Measurements from ENCODE around the gene EML5. TPM values are rescaled to one million over a fixed set of nuclear protein-coding genes. Genes with fewer than 3 reads are reported as not detected.

EML5 gene
- total RNA-seq, 4 donors from 2014 or later, result 0.82 to 1.6 (median 1.3) TPM

DNA sequence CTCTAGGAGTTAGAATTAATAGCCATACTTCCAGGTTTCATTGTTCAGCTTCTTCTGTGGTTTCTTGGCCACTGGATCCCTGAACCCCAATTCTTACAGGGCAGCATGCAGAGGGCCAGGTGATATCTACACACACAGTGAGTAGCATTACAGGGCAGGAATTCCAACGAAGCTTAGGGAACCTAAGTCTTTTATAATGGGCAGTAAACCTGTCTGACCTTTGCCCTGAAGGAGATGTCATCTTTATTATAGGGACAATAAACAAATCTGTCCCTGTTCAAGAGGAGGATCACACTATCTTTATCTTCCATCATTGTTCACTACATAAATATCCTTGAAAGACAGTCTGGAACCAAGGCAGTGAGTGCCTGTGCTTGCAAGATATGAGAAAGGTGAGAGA, 11.7 kb upstream of the EML5 start:
- TF ChIP-seq, protein P1, sequence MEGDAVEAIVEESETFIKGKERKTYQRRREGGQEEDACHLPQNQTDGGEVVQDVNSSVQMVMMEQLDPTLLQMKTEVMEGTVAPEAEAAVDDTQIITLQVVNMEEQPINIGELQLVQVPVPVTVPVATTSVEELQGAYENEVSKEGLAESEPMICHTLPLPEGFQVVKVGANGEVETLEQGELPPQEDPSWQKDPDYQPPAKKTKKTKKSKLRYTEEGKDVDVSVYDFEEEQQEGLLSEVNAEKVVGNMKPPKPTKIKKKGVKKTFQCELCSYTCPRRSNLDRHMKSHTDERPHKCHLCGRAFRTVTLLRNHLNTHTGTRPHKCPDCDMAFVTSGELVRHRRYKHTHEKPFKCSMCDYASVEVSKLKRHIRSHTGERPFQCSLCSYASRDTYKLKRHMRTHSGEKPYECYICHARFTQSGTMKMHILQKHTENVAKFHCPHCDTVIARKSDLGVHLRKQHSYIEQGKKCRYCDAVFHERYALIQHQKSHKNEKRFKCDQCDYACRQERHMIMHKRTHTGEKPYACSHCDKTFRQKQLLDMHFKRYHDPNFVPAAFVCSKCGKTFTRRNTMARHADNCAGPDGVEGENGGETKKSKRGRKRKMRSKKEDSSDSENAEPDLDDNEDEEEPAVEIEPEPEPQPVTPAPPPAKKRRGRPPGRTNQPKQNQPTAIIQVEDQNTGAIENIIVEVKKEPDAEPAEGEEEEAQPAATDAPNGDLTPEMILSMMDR (IDR thresholded peaks at IDR 0.05), result no peak
- TF ChIP-seq POLR2A (IDR thresholded peaks at IDR 0.05), result no peak
- Histone ChIP-seq H3K36me3 (no peaks in the 10 kb centered on the region), H3K9me3 (peaks cover 0 to 9% (median 0%) of the 10 kb centered on the region in 3 donors), H3K4me3 (no peak overlapping the region), H3K4me1 (no peaks in the 10 kb centered on the region), H3K27me3 (no peaks in the 10 kb centered on the region), H3K27ac (no peak overlapping the region)
- no peak for DNase-seq
- WGBS, 2 donors, result 0 to 43% methylated on average over 1 of the region's 1 CpG
- intact Hi-C loops (cut with DNase I), result no loop called here

DNA sequence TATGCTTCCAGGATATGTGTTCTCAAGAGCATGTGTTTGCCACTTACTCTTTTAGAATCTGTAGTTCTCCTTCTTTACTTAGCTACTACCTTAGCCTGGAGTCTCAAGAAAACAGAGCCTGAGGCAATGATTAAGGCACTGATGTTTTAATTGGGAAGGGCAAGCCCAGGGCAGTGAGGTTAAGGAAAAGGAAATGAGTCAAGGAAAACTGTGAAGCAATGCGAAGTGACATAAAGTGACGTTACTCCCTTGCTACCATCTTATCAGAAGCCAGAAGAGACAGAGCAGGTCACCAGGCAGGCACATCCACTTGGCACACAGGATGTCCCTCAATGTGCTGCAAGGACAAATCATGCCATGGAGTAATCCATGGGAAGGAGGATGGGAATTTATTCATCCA, 11.3 kb upstream of the EML5 start:
- DNase-seq, result no peak
- intact Hi-C loops (cut with DNase I), result no loop called here
- no peak overlapping the region for H3K4me3 ChIP-seq
- no peak for TF ChIP-seq POLR2A (IDR thresholded peaks at IDR 0.05)
- TF ChIP-seq, protein P1 (IDR thresholded peaks at IDR 0.05), result no peak
- no peaks in the 10 kb centered on the region for H3K36me3 ChIP-seq
- H3K27me3 ChIP-seq, result no peaks in the 10 kb centered on the region
- H3K27ac ChIP-seq, result no peak overlapping the region
- peaks cover 0 to 5% (median 0%) of the 10 kb centered on the region in 3 donors for H3K9me3 ChIP-seq
- WGBS, 2 donors, result 44 to 48% methylated on average over 2 of the region's 2 CpGs
- no peaks in the 10 kb centered on the region for H3K4me1 ChIP-seq

DNA sequence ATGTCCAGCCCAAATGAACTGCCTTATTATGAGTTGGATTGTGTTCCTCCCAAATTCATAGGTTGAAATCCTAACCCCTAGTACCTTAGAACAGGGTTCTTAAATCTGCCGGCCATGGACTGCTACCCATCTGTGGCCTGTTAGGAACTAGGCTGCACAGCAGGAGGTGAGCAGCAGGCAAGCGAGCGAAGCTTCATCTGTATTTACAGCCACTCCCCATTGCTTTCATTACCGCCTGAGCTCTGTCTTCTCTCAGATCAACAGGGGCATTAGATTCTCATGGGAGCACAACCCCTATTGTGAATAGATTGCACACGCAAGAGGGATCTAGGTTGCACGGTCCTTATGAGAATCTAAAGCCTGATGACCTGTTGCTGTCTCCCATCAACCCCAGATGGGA, 9.8 kb upstream of the EML5 start:
- H3K27me3 ChIP-seq, result no peaks in the 10 kb centered on the region

DNA sequence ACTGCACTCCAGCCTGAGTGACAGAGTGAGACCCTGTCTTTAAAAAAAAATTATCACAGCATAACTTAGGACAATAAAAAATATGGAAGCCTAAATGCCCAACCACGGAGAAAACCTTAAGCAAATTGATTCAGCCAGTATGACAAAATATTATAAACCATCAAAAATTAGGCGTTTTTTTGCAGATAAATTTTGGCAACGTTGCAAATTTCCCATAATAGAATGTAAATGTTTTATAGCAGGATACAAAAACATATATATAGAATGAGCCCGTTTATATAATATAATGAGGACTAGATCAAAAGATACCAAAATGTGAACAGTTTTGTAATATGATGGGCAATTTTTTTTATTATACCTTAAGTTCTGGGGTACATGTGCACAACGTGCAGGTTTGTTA, 6.8 kb upstream of the EML5 start:
- DNase-seq, result no peak
- TF ChIP-seq POLR2A (IDR thresholded peaks at IDR 0.05), result no peak
- TF ChIP-seq, protein P1 (IDR thresholded peaks at IDR 0.05), result no peak
- H3K36me3 ChIP-seq, result no peaks in the 10 kb centered on the region
- no peak overlapping the region for H3K4me3 ChIP-seq
- intact Hi-C loops (cut with DNase I), result no loop called here
- H3K9me3 ChIP-seq, result no peaks in the 10 kb centered on the region
- no peak overlapping the region for H3K27ac ChIP-seq
- no peaks in the 10 kb centered on the region for H3K4me1 ChIP-seq
- no peaks in the 10 kb centered on the region for H3K27me3 ChIP-seq
- 62 to 66% methylated on average over 5 of the region's 5 CpGs for WGBS, 2 donors

More for the DNA sequence above, 9.8 kb upstream of the EML5 start:
- 86 to 88% methylated on average over 5 to 6 of the region's 6 CpGs for WGBS, 2 donors
- Histone ChIP-seq H3K27ac (no peak overlapping the region), H3K9me3 (no peaks in the 10 kb centered on the region), H3K36me3 (no peaks in the 10 kb centered on the region), H3K4me1 (no peaks in the 10 kb centered on the region), H3K4me3 (no peak overlapping the region)
- intact Hi-C loops (cut with DNase I), result no loop called here
- no peak for TF ChIP-seq POLR2A (IDR thresholded peaks at IDR 0.05)
- TF ChIP-seq, protein P1 (IDR thresholded peaks at IDR 0.05), result no peak
- DNase-seq, result no peak

DNA sequence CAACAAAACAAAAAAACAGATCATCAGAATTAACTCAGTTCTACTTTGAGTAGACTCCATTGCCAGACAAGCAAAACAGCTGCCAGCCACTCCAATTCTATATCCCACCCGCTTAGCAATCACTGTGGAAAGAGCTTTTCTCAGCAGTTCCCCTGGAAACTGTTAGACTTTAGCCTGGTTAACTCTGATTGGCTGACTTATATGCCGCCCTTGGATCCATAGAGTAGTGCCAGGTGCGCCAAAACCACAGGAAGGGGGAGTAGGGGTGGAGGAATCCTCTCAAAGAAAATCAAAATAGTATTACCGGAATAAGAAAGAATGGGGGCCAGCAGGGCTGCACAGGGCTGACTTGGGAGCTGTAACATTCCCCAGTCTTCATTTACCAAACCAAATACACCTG, 5.4 kb upstream of the EML5 start:
- Histone ChIP-seq H3K27ac (no peak overlapping the region), H3K36me3 (no peaks in the 10 kb centered on the region), H3K4me3 (no peak overlapping the region), H3K27me3 (no peaks in the 10 kb centered on the region), H3K9me3 (no peaks in the 10 kb centered on the region), H3K4me1 (peaks cover 0 to 5% (median 4%) of the 10 kb centered on the region in 3 donors)
- 37 to 69% methylated on average over 2 to 4 of the region's 4 CpGs for WGBS, 2 donors
- TF ChIP-seq, protein P1 (IDR thresholded peaks at IDR 0.05), result no peak
- TF ChIP-seq POLR2A (IDR thresholded peaks at IDR 0.05), result no peak
- intact Hi-C loops (cut with DNase I), result no loop called here
- DNase-seq, result no peak
